KG1 (cell line): Measurements from ENCODE around the gene TMEM30B.

Experiments
- DNase-seq: peaks from one replicate; lab custom pipeline; 2025; lab: John Stamatoyannopoulos, UW

TMEM30B gene

GRCh38 chr14:61233436-61233956 is 47.6 kb downstream of the TMEM30B start:
- DNase-seq = no peak

- DNase-seq = no peak
Observed at GRCh38 chr14:61231810-61232209, 49.3 kb downstream of the TMEM30B start.

GRCh38 chr14:61229981-61230380 is 51.2 kb downstream of the TMEM30B start:
- DNase-seq = no peak

GRCh38 chr14:61229475-61229888 is 51.7 kb downstream of the TMEM30B start:
- DNase-seq = no peak

- no peak for DNase-seq
Observed at GRCh38 chr14:61227884-61228591, 53.1 kb downstream of the TMEM30B start.
